HG03039 (cell line): ENCODE measurements around the gene INPP5D.

ENCODE experiments used
- ATAC-seq: cut with Tn5 transposase; IDR thresholded peaks from one replicate; pipeline ENCODE4 v1.9.1; 2021; ENCODE audit warnings: mild to moderate bottlenecking, moderate library complexity; ENCODE audit not compliant: unreplicated experiment

INPP5D gene

GRCh38 chr2:233255151-233255550 lies 195.0 kb downstream of the INPP5D start:
- ATAC-seq = no peak

GRCh38 chr2:233256048-233256447 lies 195.9 kb downstream of the INPP5D start:
- no peak for ATAC-seq
